Stimulated activated naive CD8-positive, alpha-beta T cell treated with anti-CD3 and anti-CD28 coated beads, Interleukin-15, Interleukin-2, amounts not matched to agents 100 ng/mL and 50 ng/mL, for 24 hours (primary cell): ENCODE data around the gene ADCY7.

Source experiments
- H3K27ac Mint-ChIP-seq: one replicate; pipeline ENCODE4 v1.8.0; 2021; ENCODE audit warnings: mild to moderate bottlenecking, mixed read lengths
- H3K27me3 Mint-ChIP-seq: one replicate; pipeline ENCODE4 v1.8.0; 2021; ENCODE audit warnings: mixed read lengths
- H3K36me3 Mint-ChIP-seq: one replicate; pipeline ENCODE4 v1.8.0; 2021; ENCODE audit warnings: low read depth, mixed read lengths
- H3K4me1 Mint-ChIP-seq: one replicate; pipeline ENCODE4 v1.8.0; 2021; ENCODE audit warnings: low read depth, mixed read lengths
- H3K4me3 Mint-ChIP-seq: one replicate; pipeline ENCODE4 v1.8.0; 2021; ENCODE audit warnings: mild to moderate bottlenecking, mixed read lengths
- H3K9me3 Mint-ChIP-seq: one replicate; pipeline ENCODE4 v1.8.0; 2021; ENCODE audit warnings: mixed read lengths

The ADCY7 gene

GRCh38 chr16:50360033-50360778 lies 93.9 kb downstream of the ADCY7 start:
- Mint-ChIP-seq H3K4me1 (peaks cover 41% of the 10 kb centered on the region), H3K27me3 (no peaks in the 10 kb centered on the region), H3K4me3 (no peak overlapping the region), H3K27ac (peak overlapping the region; percentile 72), H3K9me3 (no peaks in the 10 kb centered on the region), H3K36me3 (peaks cover 56% of the 10 kb centered on the region)

- Mint-ChIP-seq H3K4me3 (no peak overlapping the region), H3K9me3 (no peaks in the 10 kb centered on the region), H3K27ac (no peak overlapping the region), H3K36me3 (peaks cover 60% of the 10 kb centered on the region), H3K4me1 (peaks cover 47% of the 10 kb centered on the region), H3K27me3 (no peaks in the 10 kb centered on the region)
Measured at GRCh38 chr16:50360779-50361178, 94.4 kb downstream of the ADCY7 start.

DNA sequence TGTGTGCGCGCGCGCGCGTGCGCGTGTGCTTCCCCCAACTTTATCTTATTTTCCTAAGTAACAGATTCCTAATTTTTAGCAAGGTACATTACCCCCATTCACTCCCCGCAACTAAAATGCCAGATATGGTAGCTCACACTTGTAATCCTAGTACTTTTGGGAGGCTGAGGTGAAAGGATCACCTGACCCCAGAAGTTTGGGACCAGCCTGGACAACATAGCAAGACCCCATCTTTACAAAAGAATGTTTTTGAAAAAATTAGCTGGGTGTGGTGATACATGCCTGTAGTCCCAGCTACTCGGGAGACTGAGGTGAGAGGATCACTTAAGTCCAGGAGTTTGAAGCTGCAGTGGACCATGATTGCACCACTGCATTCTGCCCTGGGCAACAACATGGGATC lies 97.3 kb downstream of the ADCY7 start:
- Mint-ChIP-seq H3K27ac (no peak overlapping the region), H3K36me3 (peaks cover 65% of the 10 kb centered on the region), H3K27me3 (no peaks in the 10 kb centered on the region), H3K9me3 (no peaks in the 10 kb centered on the region), H3K4me3 (no peak overlapping the region), H3K4me1 (peaks cover 63% of the 10 kb centered on the region)

DNA sequence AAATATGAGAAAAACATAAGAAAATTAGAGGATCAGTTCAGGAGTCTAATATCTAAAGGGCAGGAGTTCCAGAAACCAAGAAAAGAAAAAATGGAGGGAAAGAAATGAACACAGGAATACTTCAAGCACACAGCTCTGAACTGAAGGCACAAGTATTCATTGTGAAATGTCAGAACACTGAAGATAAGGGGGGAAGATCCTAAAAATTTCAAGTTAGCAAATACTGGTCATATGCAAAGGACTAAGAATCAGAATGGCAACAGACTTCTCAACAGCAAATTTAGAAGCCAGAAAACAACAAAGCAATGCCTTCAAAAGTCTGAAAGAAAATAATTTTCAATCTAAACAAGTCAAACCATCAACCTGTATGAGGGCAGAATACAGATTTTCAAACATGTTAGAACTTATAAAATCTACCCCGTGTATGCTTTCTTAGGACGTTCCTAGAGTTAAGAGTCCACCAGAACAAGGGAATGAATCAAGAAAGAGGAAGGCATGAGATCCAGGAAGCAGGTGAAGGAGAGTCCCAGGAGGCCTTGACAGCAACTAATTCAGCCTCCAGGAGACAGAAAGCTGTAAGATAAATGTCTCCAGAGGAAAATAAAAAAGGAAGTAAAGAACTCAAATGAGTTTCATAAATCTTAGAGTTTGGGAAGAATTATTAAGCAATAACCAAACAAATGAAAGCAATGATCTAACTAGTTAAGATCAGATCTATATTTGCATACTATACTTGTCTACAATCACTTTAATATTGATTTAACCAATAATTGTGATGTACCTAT lies 99.6 kb downstream of the ADCY7 start:
- H3K4me3 Mint-ChIP-seq = peak overlapping the region; percentile 4
- no peaks in the 10 kb centered on the region for H3K27me3 Mint-ChIP-seq
- no peaks in the 10 kb centered on the region for H3K9me3 Mint-ChIP-seq
- H3K4me1 Mint-ChIP-seq = peaks cover 59% of the 10 kb centered on the region
- no peak overlapping the region for H3K27ac Mint-ChIP-seq
- H3K36me3 Mint-ChIP-seq = peaks cover 55% of the 10 kb centered on the region
